Erythroblast (primary cell): ENCODE measurements around the gene ELMO3.

Experiments
- GATA1 ChIP-seq: IDR thresholded peaks from 2 replicates; pipeline ENCODE4 v1.6.1; 2011; ENCODE audit warnings: low read depth, mild to moderate bottlenecking, control low read depth, low read length, moderate library complexity
- POLR2A ChIP-seq: IDR thresholded peaks from 2 replicates; pipeline ENCODE4 v1.6.1; 2011; ENCODE audit warnings: mild to moderate bottlenecking, low read length

- TF ChIP-seq POLR2A (no peak), GATA1 (no peak)
Measured at GRCh38 chr16:67234180-67234597, 35.3 kb downstream of the ELMO3 start.
